GM19193 (cell line): ENCODE results near the gene TRIM54.

Experiments
- POLR2A ChIP-seq: IDR thresholded peaks from 4 replicates; pipeline ENCODE4 v1.6.1; 2011; ENCODE audit not compliant: insufficient read depth, insufficient read length; ENCODE audit errors: extremely low read depth

Gene TRIM54

DNA sequence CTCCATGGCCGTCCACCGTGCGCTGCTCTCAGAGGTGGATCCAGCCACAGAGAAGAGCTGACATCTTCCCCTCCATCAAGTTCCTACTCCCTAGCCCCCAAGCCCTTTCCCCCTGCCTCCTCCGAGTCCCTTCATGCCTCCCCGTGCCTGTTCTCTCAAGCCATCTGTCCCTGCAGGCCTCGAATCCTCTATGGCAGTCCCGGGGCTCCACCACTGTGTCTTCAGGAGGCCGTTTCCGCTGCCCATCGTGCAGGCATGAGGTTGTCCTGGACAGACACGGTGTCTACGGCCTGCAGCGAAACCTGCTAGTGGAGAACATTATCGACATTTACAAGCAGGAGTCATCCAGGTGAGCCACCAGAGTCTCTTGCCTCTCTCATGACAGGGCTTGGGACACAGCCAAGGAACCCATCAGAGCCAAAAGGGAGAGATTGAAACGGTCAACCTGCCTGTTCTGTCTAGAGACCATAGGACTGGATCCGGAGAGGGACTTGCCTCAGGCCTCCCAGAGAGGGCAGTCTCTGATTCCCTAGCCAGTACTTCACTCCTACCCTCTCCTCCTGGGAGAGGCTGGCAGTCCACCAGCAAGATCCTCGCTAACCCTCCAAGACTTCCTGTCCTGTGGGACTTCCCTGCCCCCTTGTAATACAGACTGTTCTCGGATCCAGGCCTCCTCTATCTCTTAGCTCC is 16.3 kb downstream of the TRIM54 start:
- TF ChIP-seq POLR2A, result no peak

DNA sequence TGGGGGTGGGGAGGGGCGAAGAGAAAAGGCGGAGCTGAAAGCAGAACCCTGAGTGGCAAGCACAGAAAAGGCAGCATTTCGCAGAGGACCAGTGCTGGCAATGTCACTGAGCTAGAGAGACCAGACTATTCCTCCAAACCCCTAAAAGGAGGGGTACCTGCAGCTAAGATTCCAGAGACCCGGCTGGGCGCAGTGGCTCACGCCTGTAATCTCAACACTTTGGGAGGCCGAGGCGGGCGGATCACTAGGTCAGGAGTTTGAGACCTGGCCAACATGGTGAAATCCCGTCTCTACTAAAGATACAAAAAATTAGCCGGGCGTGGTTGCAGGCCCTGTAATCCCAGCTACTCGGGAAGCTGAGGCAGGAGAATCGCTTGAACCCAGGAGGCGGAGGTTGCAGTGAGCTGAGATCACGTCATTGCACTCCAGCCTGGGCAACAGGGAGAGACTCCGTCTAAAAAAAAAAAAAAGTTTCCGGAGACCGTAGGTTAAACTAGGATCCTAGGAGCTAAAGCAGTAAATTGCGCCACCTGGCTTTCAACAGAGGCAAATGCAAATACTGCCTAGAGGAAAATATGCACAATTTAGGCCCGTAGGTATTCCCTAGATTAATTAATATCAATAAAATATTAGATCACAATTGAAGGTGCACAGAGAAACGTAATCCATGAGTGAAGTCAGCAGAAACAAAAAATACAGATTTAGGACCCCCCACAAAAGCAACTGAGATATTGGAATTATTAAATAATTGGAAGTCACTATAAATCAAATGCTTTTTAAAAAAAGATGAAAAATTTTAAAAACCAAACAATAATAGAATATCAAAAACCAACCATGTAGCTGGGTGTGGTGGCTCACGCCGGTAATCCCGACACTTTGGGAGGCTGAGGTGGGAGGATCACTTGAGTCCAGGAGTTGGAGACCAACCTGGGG is 21.1 kb downstream of the TRIM54 start:
- no peak for TF ChIP-seq POLR2A

DNA sequence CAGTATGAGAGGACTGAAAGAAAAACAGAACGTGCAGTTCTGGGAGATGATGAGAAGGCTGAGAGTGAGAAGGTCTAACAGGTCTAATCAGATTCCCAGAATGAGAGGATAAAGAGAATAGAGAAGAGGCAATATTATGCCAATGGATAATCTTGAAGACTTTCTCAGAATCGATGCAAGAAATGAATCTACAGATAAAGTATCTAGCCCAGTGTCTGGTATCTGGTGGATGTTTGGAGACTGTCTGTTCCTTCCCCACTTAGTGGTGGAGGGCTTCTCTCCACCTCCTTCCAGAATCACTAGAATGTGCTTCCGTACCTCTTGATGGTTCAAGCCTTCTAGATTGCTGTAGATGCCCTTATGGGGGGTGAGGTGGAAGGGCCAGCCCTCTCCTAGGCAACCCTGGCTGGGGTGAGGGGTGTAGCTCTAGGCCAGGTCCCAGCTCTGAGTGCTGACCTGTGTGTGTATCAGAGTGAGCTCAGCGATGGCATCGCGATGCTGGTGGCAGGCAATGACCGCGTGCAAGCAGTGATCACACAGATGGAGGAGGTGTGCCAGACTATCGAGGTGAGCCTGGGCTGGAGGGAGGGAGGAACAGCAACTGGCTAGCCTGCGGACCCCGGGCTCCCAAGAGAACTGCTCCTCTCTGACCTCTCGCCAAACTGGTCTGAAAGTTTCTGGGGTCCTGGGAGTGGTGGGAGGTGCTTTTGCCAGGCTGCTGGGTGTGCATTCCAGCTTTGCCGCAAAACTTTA is 22.4 kb downstream of the TRIM54 start:
- no peak for TF ChIP-seq POLR2A

DNA sequence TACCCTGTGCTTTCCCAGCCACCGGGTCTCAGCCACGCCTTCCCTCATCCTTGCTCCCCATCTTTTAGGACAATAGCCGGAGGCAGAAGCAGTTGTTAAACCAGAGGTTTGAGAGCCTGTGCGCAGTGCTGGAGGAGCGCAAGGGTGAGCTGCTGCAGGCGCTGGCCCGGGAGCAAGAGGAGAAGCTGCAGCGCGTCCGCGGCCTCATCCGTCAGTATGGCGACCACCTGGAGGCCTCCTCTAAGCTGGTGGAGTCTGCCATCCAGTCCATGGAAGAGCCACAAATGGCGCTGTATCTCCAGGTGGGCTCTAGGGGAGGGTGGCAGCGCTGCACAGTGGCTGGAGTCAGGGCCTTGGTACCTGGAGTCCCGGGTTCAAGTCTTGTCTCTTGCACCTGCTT is 23.3 kb downstream of the TRIM54 start:
- no peak for TF ChIP-seq POLR2A

- TF ChIP-seq POLR2A, result no peak
These were observed 23.9 kb downstream of the TRIM54 start for GRCh38 chr2:27306136-27306535.

- TF ChIP-seq POLR2A, result no peak
These were observed 24.5 kb downstream of the TRIM54 start for GRCh38 chr2:27306573-27307286.

GRCh38 chr2:27307287-27307544 is 25.0 kb downstream of the TRIM54 start:
- TF ChIP-seq POLR2A, result no peak

GRCh38 chr2:27307545-27308358 is 25.5 kb downstream of the TRIM54 start:
- TF ChIP-seq POLR2A, result no peak

DNA sequence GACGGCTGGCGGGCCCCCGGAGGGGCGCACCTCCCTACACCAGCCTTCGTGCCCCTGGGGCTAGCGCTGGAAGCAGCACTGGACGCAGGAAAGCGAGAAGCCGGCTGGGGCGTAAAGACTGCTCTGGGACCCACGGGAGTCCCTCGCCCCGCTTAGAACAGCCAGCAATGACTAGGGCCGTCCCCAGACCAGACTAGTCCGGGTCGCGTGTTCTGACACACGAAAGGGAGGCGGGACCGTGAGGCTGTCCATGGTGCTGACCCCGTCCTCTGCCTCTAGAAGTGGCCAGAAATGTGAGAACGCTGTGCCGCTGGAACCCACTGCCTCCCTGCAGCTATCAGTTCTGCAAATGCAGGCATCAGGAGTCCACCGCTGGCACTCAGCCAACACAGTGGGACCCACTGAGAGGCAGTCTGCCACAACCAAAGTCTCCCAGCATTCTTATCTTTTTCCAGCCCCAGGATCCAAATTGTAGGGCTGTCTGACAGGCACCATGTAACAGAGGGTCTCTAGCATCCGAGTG is 26.2 kb downstream of the TRIM54 start, which contains the start of gene UCN:
UCN (minus strand) TSS at position 87 of the 523 bp plus-strand sequence. CDS start 550 bp downstream, outside the sequence.
- TF ChIP-seq POLR2A, result no peak

DNA sequence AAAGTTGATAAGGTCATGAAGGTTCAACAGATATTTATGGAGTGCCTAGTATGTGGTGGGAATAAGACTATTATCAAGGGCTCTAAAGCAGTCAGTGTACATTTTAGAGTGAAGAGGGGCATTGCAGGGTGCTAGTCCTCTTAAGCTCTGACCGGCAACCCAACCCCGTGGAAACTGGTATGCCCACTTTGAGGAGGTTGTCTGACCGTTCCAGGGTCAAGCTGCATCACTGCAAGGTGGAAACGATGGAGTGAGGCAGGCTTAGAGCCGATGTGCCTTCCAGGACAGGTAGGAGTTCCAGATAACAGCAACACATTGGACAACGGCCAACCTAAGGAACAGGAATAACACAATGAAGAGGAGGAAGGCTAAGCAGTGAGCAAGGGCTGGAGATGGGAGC is 27.4 kb downstream of the TRIM54 start:
- no peak for TF ChIP-seq POLR2A

- TF ChIP-seq POLR2A, result no peak
These were observed 29.9 kb downstream of the TRIM54 start for GRCh38 chr2:27312152-27312551.

DNA sequence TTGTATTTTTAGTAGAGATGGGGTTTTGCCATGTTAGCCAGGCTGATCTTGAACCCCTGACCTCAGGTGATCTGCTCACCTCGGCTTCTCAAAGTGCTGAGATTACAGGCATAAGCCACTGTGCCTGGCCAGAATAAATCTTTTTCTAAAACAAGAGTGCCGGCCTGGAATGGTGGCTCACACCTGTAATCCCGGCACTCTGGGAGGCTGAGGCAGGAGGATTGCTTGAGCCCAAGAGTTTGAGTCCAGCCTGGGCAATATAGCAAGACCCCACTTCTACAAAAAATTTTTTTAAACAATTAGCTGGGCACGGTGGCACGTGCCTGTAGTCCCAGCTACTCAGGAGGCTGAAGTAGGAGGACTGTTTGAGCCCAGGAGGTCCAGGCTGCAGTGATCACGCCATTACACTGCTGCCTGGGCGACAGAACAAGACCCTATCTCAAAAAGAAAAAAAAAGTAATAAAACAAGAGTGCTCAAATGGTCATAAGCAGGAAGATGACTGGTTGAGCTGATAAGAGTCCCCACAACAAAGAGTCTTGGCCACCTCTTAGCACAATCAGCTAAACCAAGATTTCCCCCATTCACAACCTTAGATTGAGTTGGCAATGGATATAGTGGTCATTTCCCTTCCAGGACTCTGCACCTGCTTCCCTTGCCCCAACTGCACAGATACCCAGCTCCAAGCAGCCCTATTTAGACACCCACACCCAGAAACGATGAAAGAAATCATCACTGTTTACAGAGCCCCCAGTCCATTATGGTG is 31.8 kb downstream of the TRIM54 start:
- no peak for TF ChIP-seq POLR2A

- no peak for TF ChIP-seq POLR2A
These were observed 32.5 kb downstream of the TRIM54 start for GRCh38 chr2:27314709-27315108.
